Neuronal stem cell (in vitro differentiated cells): Measurements from ENCODE around the gene SYNJ1.
A peak's percentile ranks its signal among the peaks of the same experiment; 100 is the strongest.

Experiments used
- DNase-seq: peaks from one replicate; pipeline ENCODE4 v3.0.0-alpha.2; 2013; ENCODE audit warnings: low spot score
- H2AFZ ChIP-seq: one replicate; pipeline ENCODE4 v1.6.1; 2013; ENCODE audit warnings: mild to moderate bottlenecking, low read length, inconsistent platforms
- H2AK5ac ChIP-seq: 2 replicates; pipeline ENCODE4 v1.6.1; 2013; ENCODE audit warnings: low read depth, mild to moderate bottlenecking, inconsistent platforms, low read length, moderate library complexity, mixed read lengths
- H2BK120ac ChIP-seq: 2 replicates; pipeline ENCODE4 v1.6.1; 2013; ENCODE audit warnings: low read depth, mild to moderate bottlenecking, inconsistent platforms, low read length, moderate library complexity, mixed read lengths
- H2BK12ac ChIP-seq: one replicate; pipeline ENCODE4 v1.6.1; 2013; ENCODE audit warnings: low read length, inconsistent platforms
- H2BK15ac ChIP-seq: 2 replicates; pipeline ENCODE4 v1.6.1; 2013; ENCODE audit warnings: mild to moderate bottlenecking, low read length, inconsistent platforms, mixed read lengths
- H2BK5ac ChIP-seq: one replicate; pipeline ENCODE4 v1.6.1; 2013; ENCODE audit warnings: inconsistent platforms, mild to moderate bottlenecking, low read length, moderate library complexity
- H3K14ac ChIP-seq: one replicate; pipeline ENCODE4 v1.6.1; 2013; ENCODE audit warnings: low read length, inconsistent platforms
- H3K18ac ChIP-seq: 2 replicates; pipeline ENCODE4 v1.6.1; 2013; ENCODE audit warnings: low read length, inconsistent platforms
- H3K23ac ChIP-seq: 2 replicates; pipeline ENCODE4 v1.6.1; 2013; ENCODE audit warnings: low read depth, mild to moderate bottlenecking, mixed read lengths, low read length, inconsistent platforms; ENCODE audit not compliant: poor library complexity
- H3K27ac ChIP-seq: replicated peaks from 3 replicates; pipeline ENCODE4 v1.5.1; 2013; ENCODE audit warnings: low read length, inconsistent platforms
- H3K27me3 ChIP-seq, 3 experiments: 2 replicates each; pipeline ENCODE4 v1.6.1; 2013; ENCODE audit warnings: low read length in 3 of 3, mild to moderate bottlenecking in 2 of 3, inconsistent platforms in 1 of 3, low read depth in 1 of 3, mixed read lengths in 1 of 3, moderate library complexity in 1 of 3; ENCODE audit not compliant: control insufficient read depth in 3 of 3, insufficient read depth in 3 of 3
- H3K36me3 ChIP-seq, 2 donors: replicated peaks in 1 of 2; 2 replicates each; pipeline ENCODE4 v1.6.1; 2013; ENCODE audit warnings: low read length in 2 of 2; ENCODE audit not compliant: control insufficient read depth in 2 of 2, insufficient read depth in 2 of 2
- H3K4ac ChIP-seq: 2 replicates; pipeline ENCODE4 v1.6.1; 2013; ENCODE audit warnings: inconsistent platforms, mild to moderate bottlenecking, low read length, moderate library complexity
- H3K4me1 ChIP-seq, 2 donors: 1 replicate in 1 of 2; 2 replicates in 1 of 2; pipeline ENCODE4 v1.6.1; 2013; ENCODE audit warnings: low read length in 2 of 2, low read depth in 1 of 2; ENCODE audit not compliant: control insufficient read depth in 2 of 2, insufficient read depth in 1 of 2
- H3K4me2 ChIP-seq: one replicate; pipeline ENCODE4 v1.6.1; 2013; ENCODE audit warnings: mild to moderate bottlenecking, low read length, inconsistent platforms; ENCODE audit not compliant: insufficient read depth, poor library complexity, severe bottlenecking
- H3K4me3 ChIP-seq, 2 donors: 2 replicates each; pipeline ENCODE4 v1.5.1; 2013; ENCODE audit warnings: low read length in 2 of 2, mild to moderate bottlenecking in 2 of 2, inconsistent platforms in 1 of 2, moderate library complexity in 1 of 2
- H3K79me1 ChIP-seq: one replicate; pipeline ENCODE4 v1.6.1; 2013; ENCODE audit warnings: low read depth, mild to moderate bottlenecking, inconsistent platforms, low read length, moderate library complexity
- H3K9ac ChIP-seq: one replicate; pipeline ENCODE4 v1.6.1; 2013; ENCODE audit warnings: mild to moderate bottlenecking, low read depth, low read length, inconsistent platforms; ENCODE audit not compliant: poor library complexity
- H3K9me3 ChIP-seq, 2 donors: replicated peaks in 1 of 2; 2 replicates each; pipeline versions ENCODE3 to v1.6.1; 2013; ENCODE audit warnings: low read length in 2 of 2, mild to moderate bottlenecking in 2 of 2, inconsistent platforms in 1 of 2, low read depth in 1 of 2, mixed read lengths in 1 of 2, moderate library complexity in 1 of 2; ENCODE audit not compliant: control insufficient read depth in 2 of 2, insufficient read depth in 1 of 2
- H4K8ac ChIP-seq: one replicate; pipeline ENCODE4 v1.6.1; 2013; ENCODE audit warnings: low read depth, mild to moderate bottlenecking, inconsistent platforms, low read length, moderate library complexity
- H4K91ac ChIP-seq: one replicate; pipeline ENCODE4 v1.6.1; 2013; ENCODE audit warnings: low read length, low read depth, mild to moderate bottlenecking, inconsistent platforms; ENCODE audit not compliant: poor library complexity
- WGBS, 2 donors: extraction: QIAGEN DNeasy Blood & Tissue Kit; methylation state at CpG; one replicate each; pipeline ENCODE4 v1.1.7; 2013; ENCODE audit warnings: missing lambda C conversion rate in 2 of 2, mixed read lengths in 1 of 2; ENCODE audit not compliant: insufficient read length in 2 of 2, insufficient replicate concordance in 1 of 2; ENCODE audit errors: extremely low coverage in 2 of 2; 5-methylcytosine and 5-hydroxymethylcytosine counted together

SYNJ1 gene

DNA sequence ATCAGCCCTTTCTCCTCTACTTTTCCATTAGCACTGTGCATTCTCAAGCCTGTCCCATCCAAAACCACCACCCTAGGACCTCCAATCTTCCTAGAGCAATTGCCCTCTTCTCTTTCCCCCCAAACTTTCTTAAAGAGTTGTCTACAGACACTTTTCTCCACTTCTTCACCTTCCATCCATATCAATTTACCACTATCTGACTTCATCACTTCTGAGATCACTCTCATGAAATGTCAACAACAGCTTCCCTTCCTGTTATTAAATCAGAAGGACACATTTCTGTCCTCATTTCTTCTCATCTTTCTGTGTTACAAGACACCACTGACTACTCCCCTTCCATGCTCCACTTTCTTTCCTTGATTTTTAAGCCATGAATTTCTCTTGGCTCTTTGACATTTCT, 79.6 kb downstream of the SYNJ1 start:
- H2BK120ac ChIP-seq: no peak overlapping the region
- H3K9ac ChIP-seq: no peak overlapping the region
- H2BK15ac ChIP-seq: no peak overlapping the region
- no peak overlapping the region for H3K4me2 ChIP-seq
- H2AFZ ChIP-seq: no peak overlapping the region
- H3K27me3 ChIP-seq: peaks cover 0 to 5% (median 0%) of the 10 kb centered on the region in 3 experiments
- H3K4ac ChIP-seq: no peak overlapping the region
- no peak overlapping the region for H2BK12ac ChIP-seq
- no peak overlapping the region for H3K14ac ChIP-seq
- H4K91ac ChIP-seq: no peak overlapping the region
- H3K23ac ChIP-seq: no peak overlapping the region
- no peak overlapping the region for H4K8ac ChIP-seq
- H3K27ac ChIP-seq: no peak overlapping the region
- no peaks in the 10 kb centered on the region for H3K9me3 ChIP-seq
- H3K4me1 ChIP-seq: no peaks in the 10 kb centered on the region
- H3K18ac ChIP-seq: no peak overlapping the region
- no peak overlapping the region for H3K4me3 ChIP-seq
- DNase-seq: no peak
- H2BK5ac ChIP-seq: no peak overlapping the region
- H2AK5ac ChIP-seq: no peak overlapping the region
- H3K79me1 ChIP-seq: no peaks in the 10 kb centered on the region
- H3K36me3 ChIP-seq: peaks cover 0 to 3% of the 10 kb centered on the region in 2 donors

DNA sequence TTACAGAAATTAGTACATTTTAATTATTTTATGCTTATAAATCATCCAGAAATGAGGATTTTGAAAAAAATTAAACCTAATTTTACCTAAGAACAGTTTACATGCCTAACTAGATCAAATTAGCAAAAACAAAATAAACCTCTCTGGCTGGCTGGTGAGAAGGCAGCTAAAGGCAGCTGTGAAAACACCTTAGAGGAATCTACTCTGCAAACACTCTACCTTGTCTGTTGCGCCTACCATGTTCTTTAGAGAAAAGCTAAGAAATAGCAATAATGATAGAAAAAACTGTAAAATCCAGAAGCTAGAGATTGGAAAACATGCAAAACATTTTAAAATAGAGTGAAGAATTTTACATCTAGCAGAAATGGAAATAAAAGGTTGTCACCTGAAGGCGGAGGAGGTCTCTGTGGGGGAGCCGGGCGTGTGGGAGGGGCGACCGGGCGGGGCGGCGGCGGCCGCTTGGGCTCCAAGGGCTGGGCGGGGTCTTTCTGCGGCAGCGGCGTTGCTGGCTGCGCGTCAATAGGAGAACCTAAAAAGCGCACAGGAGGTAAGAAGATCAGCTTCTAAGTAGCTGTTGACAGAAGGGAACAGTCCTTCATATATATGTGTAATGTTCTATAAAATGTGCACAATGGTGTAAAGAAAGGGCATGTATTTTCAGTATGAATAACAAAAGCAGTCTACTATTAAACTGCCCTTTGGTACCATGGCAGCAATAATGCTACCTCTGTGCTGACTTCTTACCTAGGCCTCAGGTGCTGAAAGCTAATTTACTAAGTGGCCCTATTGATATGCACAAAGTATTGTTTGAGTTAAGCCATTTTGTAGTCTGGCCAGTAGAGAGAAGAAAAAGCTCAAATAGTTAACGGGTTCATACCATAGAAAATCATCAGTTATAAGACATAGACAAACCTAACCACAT, 82.3 kb downstream of the SYNJ1 start:
- H4K91ac ChIP-seq: no peak overlapping the region
- H3K9ac ChIP-seq: no peak overlapping the region
- H3K27ac ChIP-seq: no peak overlapping the region
- no peaks in the 10 kb centered on the region for H3K79me1 ChIP-seq
- H3K23ac ChIP-seq: no peak overlapping the region
- H2BK5ac ChIP-seq: no peak overlapping the region
- no peak overlapping the region for H3K4me2 ChIP-seq
- no peak overlapping the region for H3K14ac ChIP-seq
- no peak overlapping the region for H2BK12ac ChIP-seq
- H3K4me3 ChIP-seq: no peak overlapping the region
- H2AK5ac ChIP-seq: no peak overlapping the region
- no peak overlapping the region for H4K8ac ChIP-seq
- no peak overlapping the region for H3K4ac ChIP-seq
- WGBS, 2 donors: no CpG with 5 or more reads among the region's 19 CpGs
- peaks cover 0 to 3% of the 10 kb centered on the region in 2 donors for H3K36me3 ChIP-seq
- H2BK15ac ChIP-seq: no peak overlapping the region
- no peak overlapping the region for H2BK120ac ChIP-seq
- DNase-seq: peak; percentile 3
- H3K9me3 ChIP-seq: no peaks in the 10 kb centered on the region
- H3K27me3 ChIP-seq: peaks cover 0 to 5% (median 0%) of the 10 kb centered on the region in 3 experiments
- no peaks in the 10 kb centered on the region for H3K4me1 ChIP-seq
- no peak overlapping the region for H2AFZ ChIP-seq
- H3K18ac ChIP-seq: no peak overlapping the region

DNA sequence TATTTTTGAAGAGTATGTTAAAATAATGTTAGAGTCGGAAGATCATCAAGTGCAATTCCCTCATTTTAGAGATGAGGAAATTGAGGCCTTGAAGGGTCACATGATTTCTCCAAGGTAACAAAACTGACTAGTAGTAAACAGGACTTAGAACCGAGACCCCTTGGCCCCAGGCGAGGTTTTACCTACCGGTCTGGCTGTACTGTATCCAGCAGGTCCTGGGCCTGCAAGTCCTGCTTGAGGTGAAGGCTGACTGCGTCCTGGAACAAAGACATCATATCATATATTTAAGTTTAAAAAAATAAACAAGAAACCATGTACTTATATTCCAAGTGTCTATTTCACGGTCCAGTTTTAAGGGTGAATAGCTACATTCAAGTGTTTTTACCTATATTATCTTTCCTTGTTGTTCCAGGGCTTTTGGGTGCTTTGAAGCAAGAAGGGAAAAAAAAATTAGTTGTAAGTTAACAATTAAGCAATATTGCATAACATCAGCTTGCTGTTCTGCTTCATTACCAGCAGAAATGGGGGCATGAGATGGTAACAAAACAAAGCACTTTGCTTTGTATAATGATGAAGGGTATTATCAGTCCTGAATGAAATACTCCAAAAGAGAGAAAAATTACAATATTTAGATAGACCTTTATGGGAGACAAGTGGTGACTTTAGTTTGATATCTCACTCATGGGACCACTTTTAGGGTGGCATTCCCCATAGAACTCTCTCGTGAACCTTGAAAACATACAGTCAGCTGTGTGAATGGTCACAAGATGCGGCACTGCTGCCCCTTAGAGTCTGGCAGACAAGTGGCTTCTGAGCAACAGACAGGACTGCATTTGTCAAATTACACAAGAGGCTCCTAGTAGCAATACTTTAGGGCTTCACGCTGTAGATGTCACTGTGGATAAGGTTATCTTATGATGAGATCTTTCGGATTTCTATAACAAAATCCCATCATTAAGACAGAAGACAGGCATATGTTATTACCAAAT, 85.8 kb downstream of the SYNJ1 start:
- no peak overlapping the region for H2BK12ac ChIP-seq
- H3K27me3 ChIP-seq: peaks cover 0 to 4% (median 0%) of the 10 kb centered on the region in 3 experiments
- no peak overlapping the region for H2BK15ac ChIP-seq
- no peak overlapping the region for H3K27ac ChIP-seq
- H3K18ac ChIP-seq: no peak overlapping the region
- H3K4me1 ChIP-seq: no peaks in the 10 kb centered on the region
- H3K4ac ChIP-seq: no peak overlapping the region
- no peak overlapping the region for H3K14ac ChIP-seq
- no peak overlapping the region for H2AK5ac ChIP-seq
- H4K91ac ChIP-seq: no peak overlapping the region
- H3K23ac ChIP-seq: no peak overlapping the region
- no peak overlapping the region for H2BK5ac ChIP-seq
- WGBS, 2 donors: 100% methylated on average over 1 of the region's 10 CpGs; no CpG with 5 or more reads in 1 of the 2 donors
- peaks cover 2 to 11% of the 10 kb centered on the region in 2 donors for H3K36me3 ChIP-seq
- no peaks in the 10 kb centered on the region for H3K79me1 ChIP-seq
- H2AFZ ChIP-seq: no peak overlapping the region
- no peak overlapping the region for H3K4me2 ChIP-seq
- H3K9ac ChIP-seq: no peak overlapping the region
- no peaks in the 10 kb centered on the region for H3K9me3 ChIP-seq
- no peak overlapping the region for H3K4me3 ChIP-seq
- H2BK120ac ChIP-seq: no peak overlapping the region
- no peak overlapping the region for H4K8ac ChIP-seq
- DNase-seq: no peak
